ENCODE data around the gene IL1R1.

DNA sequence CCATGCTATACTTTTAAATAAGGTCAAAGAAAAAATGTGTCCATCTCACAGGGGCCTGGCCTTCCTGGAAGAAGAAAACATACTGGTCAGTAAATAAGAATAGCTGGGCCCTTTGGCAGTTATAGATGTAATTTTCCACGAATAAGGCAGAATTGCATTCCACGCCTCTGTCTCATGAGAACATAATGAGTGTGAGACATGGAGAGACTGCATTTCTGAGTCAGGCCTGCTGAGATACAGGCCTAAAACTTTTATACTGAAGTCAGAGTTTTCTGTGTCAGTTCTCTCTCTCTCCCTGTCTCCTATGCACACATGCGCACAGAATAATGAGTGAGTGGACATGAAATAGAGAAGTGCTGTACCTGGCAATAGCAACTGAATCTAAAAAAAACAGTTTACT, 20.4 kb upstream of the IL1R1 start:
- TF ChIP-seq SMAD1 (IDR thresholded peaks at IDR 0.05; ENCODE audit: low read depth, partially characterized antibody): no peak
- TF ChIP-seq EP300 (IDR thresholded peaks at IDR 0.05; ENCODE audit: borderline replicate concordance in 1 of 2, control insufficient read depth in 1 of 2, low read depth in 2 of 2, low read length in 2 of 2): no peak
- TF ChIP-seq, protein P1, sequence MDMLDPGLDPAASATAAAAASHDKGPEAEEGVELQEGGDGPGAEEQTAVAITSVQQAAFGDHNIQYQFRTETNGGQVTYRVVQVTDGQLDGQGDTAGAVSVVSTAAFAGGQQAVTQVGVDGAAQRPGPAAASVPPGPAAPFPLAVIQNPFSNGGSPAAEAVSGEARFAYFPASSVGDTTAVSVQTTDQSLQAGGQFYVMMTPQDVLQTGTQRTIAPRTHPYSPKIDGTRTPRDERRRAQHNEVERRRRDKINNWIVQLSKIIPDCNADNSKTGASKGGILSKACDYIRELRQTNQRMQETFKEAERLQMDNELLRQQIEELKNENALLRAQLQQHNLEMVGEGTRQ (IDR thresholded peaks at IDR 0.05; ENCODE audit: borderline replicate concordance, low read depth, low read length): no peak
- TF ChIP-seq MYC (IDR thresholded peaks at IDR 0.05; ENCODE audit: insufficient read depth, insufficient read length, insufficient replicate concordance, low read length, severe bottlenecking): no peak
- TF ChIP-seq HCFC1 (IDR thresholded peaks at IDR 0.05; ENCODE audit: low read length): no peak
- TF ChIP-seq, protein P2, sequence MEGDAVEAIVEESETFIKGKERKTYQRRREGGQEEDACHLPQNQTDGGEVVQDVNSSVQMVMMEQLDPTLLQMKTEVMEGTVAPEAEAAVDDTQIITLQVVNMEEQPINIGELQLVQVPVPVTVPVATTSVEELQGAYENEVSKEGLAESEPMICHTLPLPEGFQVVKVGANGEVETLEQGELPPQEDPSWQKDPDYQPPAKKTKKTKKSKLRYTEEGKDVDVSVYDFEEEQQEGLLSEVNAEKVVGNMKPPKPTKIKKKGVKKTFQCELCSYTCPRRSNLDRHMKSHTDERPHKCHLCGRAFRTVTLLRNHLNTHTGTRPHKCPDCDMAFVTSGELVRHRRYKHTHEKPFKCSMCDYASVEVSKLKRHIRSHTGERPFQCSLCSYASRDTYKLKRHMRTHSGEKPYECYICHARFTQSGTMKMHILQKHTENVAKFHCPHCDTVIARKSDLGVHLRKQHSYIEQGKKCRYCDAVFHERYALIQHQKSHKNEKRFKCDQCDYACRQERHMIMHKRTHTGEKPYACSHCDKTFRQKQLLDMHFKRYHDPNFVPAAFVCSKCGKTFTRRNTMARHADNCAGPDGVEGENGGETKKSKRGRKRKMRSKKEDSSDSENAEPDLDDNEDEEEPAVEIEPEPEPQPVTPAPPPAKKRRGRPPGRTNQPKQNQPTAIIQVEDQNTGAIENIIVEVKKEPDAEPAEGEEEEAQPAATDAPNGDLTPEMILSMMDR (IDR thresholded peaks at IDR 0.05 in 2 of 3, conservative IDR thresholded peaks at IDR 0.05 in 1 of 3; ENCODE audit: control insufficient read depth in 2 of 3, extremely low read depth in 1 of 3, insufficient read depth in 1 of 3, low read depth in 3 of 3, low read length in 3 of 3): no peak
- TF ChIP-seq MTA3 (IDR thresholded peaks at IDR 0.05; ENCODE audit: borderline replicate concordance, low read length): no peak
- no peak for TF ChIP-seq POLR2AphosphoS2 (IDR thresholded peaks at IDR 0.05; ENCODE audit: low read depth, low read length)
- TF ChIP-seq EGR1 (IDR thresholded peaks at IDR 0.05; ENCODE audit: borderline replicate concordance in 1 of 2, low read depth in 2 of 2, low read length in 2 of 2): no peak
- TF ChIP-seq ZSCAN29 (IDR thresholded peaks at IDR 0.05): no peak
- no peak for TF ChIP-seq STAT3 (IDR thresholded peaks at IDR 0.05; ENCODE audit: low read depth, low read length)
- no peak for TF ChIP-seq POLR2AphosphoS5 (IDR thresholded peaks at IDR 0.05; ENCODE audit: low read length)
- TF ChIP-seq EZH2 (IDR thresholded peaks at IDR 0.05; ENCODE audit: borderline replicate concordance, control insufficient read depth, low read depth, low read length): no peak
